ENCODE data around the gene EIF4G3.

EIF4G3 gene

GRCh38 chr1:20760322-20760721, 416.4 kb downstream of the EIF4G3 start:
- DNase-seq (ENCODE audit: low read depth, low spot score) = no peak

All from smooth muscle cell of the brain vasculature (primary cell).